ENCODE measurements around the gene CAPN8.

Gene CAPN8

GRCh38 chr1:223631473-223631872, 34.0 kb downstream of the CAPN8 start:
- H3K4me3 ChIP-seq (ENCODE audit: low read length) = no peak overlapping the region
- DNase-seq (ENCODE audit: low read depth) = no peak
- TF ChIP-seq, protein P1, sequence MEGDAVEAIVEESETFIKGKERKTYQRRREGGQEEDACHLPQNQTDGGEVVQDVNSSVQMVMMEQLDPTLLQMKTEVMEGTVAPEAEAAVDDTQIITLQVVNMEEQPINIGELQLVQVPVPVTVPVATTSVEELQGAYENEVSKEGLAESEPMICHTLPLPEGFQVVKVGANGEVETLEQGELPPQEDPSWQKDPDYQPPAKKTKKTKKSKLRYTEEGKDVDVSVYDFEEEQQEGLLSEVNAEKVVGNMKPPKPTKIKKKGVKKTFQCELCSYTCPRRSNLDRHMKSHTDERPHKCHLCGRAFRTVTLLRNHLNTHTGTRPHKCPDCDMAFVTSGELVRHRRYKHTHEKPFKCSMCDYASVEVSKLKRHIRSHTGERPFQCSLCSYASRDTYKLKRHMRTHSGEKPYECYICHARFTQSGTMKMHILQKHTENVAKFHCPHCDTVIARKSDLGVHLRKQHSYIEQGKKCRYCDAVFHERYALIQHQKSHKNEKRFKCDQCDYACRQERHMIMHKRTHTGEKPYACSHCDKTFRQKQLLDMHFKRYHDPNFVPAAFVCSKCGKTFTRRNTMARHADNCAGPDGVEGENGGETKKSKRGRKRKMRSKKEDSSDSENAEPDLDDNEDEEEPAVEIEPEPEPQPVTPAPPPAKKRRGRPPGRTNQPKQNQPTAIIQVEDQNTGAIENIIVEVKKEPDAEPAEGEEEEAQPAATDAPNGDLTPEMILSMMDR (conservative IDR thresholded peaks at IDR 0.05; ENCODE audit: low read depth, low read length) = no peak

DNA sequence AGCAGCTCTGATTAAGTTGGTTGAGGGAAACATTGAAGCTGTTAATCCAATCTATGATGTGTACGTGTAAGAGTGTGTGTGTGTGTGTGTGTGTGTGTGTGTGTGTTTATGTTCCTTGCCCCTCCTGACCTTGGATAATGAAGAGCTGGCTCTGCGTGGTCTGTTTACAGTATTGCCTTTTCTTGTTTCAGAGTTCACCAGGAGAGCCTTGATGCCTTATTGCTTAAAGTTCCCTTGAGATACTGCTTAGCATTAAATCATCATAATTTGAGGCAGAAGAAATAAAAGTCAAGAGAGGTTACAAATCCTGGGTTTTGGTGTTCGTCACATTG, 36.4 kb downstream of the CAPN8 start:
- H3K4me3 ChIP-seq (ENCODE audit: low read length) = no peak overlapping the region
- TF ChIP-seq, protein P1 (conservative IDR thresholded peaks at IDR 0.05; ENCODE audit: low read depth, low read length) = no peak
- DNase-seq (ENCODE audit: low read depth) = no peak

DNA sequence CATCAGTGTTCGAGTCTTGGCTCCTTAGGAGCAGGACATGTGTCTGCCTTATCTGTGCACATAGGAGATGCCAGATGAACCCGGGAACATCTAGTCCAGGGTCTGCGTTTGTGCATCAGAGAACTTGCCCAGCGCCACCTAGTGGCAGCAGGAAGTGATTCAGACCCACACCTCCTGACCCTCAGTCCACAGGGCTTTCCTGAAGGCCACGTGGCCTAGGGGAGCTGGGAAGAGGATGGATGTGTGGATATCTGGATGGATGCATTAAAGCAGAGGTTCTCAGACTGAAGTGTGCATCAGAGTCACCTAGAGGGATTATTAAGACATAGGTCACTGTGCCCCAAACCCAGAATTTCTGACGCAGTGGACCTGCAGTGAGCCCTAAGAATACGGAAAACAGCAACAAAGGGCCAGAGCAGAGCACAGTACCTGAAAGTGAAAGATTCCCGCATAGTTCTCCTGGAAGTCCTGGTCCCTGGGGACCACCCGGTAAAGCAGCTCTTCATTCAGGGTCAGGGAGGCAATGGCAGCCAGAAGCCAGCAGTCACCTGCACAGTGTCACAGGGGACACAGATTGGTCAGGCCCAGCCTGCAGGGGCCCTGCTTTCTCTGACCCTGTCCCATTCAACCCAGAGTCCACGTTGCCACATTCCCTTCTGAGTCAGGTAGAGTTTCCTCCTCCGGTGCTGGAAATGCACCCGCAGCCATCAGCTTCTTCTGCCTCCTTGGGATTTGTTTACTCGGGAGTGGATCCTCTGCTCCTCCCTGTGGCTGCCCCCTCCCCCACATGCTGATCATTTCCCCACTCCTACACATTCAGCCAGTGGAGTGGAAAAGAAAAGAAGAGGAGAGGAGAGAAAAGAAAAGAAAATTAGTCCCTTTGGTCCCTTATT, 37.0 kb downstream of the CAPN8 start:
- H3K4me3 ChIP-seq (ENCODE audit: low read length) = no peak overlapping the region
- TF ChIP-seq, protein P1 (conservative IDR thresholded peaks at IDR 0.05; ENCODE audit: low read depth, low read length) = peak; percentile 70
- DNase-seq (ENCODE audit: low read depth) = no peak

DNA sequence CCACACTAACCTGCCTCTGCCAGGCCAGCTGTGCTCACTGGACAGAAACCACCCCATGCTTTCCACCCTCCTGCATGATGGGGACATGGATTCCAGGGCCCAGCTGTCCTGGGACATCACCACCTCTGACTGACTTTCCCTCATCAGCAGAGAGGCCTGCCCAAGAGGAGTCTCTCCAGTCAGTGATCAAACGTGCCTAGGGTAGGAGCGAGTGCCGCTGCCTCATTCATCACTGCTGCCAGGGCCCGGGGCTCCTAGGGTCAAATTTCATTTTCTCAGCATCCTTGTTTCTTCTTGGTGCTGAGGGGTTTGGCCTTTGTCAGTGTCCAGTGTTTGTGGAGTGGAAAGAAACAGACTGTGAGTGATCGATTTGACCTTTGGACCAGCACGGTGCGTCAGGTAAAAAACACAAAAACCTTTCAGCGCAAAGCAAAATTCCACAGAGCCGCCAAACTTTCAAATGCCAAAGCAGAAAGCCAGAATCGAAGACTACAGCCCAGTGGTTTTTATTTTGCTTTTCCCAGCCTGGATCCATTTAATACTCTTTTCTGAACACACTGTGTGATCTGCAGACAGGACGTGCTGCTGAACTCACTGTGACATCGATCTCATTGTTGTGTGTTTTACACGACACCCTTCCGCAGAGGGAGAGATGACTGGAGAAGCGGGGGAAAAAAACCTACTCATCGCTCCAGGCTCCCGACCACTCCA, 43.2 kb downstream of the CAPN8 start:
- no peak for DNase-seq (ENCODE audit: low read depth)
- no peak overlapping the region for H3K4me3 ChIP-seq (ENCODE audit: low read length)
- TF ChIP-seq, protein P1 (conservative IDR thresholded peaks at IDR 0.05; ENCODE audit: low read depth, low read length) = no peak

DNA sequence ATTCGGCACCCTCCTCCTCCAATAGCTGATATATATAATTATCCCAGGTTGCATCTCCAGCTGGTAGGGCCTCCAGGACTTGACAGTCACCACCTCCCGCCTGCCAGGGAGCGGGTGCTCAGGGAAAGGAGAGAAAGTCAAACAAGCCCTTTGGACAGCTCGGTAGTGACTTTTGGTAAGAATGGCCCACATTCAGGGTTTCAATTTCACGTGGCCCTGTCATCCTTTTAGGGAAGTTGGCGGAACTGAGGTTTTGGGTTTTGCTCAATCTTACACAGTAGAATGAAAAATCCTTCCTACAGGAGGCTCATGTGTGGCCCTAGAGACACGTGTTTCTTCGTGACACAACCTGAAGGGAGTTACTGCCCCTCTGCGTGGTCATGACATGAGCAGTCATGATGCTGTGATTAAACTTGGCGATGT, 44.2 kb downstream of the CAPN8 start:
- DNase-seq (ENCODE audit: low read depth) = no peak
- TF ChIP-seq, protein P1 (conservative IDR thresholded peaks at IDR 0.05; ENCODE audit: low read depth, low read length) = no peak
- no peak overlapping the region for H3K4me3 ChIP-seq (ENCODE audit: low read length)

GRCh38 chr1:223620297-223620897, 45.1 kb downstream of the CAPN8 start:
- no peak overlapping the region for H3K4me3 ChIP-seq (ENCODE audit: low read length)
- DNase-seq (ENCODE audit: low read depth) = no peak
- TF ChIP-seq, protein P1 (conservative IDR thresholded peaks at IDR 0.05; ENCODE audit: low read depth, low read length) = no peak
